Lung microvascular endothelial cell (primary cell): Measurements from ENCODE around the gene PFKP. TPM values are rescaled to one million over a fixed set of nuclear protein-coding genes. Genes with fewer than 3 reads are reported as not detected.

Experiments
- DNase-seq, 2 donors: peaks; one replicate each; pipeline versions ENCODE4 v3.0.0 to v3.0.0-alpha.2; 2010; ENCODE audit warnings: low read depth in 2 of 2
- total RNA-seq: library from RNA; depleted of rRNA; stranded (reverse); fragments of >200 nt; gene quantifications from 2 replicates; pipeline ENCODE4 v1.2.1, GENCODE V29; 2014

Gene PFKP
- total RNA-seq, 1 donor from 2014 or later = 110 TPM

DNA sequence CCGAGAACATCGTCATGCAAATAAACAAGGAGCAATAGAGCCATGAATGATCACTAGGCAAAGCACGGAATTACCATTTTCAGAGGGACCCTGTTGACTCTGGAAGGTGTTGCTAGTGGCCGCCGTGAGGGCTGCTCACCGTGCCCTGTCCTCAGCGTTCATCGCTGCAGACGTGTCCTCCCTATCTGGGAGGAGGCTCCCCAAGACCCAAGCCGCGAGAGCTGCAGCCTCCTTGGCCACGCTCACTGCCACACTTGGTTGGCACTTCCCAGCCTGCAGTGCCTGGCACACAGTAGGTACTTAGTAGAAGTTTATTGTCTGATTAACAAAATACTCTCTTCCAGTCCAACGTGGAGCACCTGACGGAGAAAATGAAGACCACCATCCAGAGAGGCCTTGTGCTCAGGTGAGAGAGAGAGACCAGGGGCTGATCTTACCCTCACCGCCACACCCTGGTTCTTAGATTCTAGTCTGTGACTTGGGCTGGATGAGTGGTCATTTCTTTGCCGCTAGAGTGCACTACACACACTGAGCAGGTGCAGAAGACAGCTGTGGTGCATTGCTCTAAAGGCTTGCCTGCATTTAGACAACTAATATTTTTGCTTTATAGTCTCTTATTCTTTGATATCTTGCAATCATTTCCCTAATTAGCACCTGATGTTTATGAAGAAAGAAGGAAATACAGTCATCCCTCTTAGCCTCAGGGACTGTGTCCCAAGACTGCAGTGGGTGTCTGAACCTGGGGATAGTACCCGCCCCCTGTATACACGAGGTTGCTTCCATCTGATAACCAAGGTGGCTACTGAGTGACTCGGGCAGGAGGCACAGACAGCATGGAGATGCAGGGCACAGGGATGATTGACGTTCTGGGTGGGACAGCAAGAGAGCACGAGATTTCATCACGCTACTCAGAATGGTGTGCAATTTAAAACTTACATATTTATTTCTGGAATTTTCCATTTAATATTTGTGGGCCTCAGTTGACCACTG, 65.0 kb downstream of the PFKP start:
- no peak for DNase-seq

- no peak for DNase-seq
Measured at GRCh38 chr10:3133948-3134347, 66.6 kb downstream of the PFKP start.

GRCh38 chr10:3135006-3135405, 67.7 kb downstream of the PFKP start:
- no peak for DNase-seq

DNA sequence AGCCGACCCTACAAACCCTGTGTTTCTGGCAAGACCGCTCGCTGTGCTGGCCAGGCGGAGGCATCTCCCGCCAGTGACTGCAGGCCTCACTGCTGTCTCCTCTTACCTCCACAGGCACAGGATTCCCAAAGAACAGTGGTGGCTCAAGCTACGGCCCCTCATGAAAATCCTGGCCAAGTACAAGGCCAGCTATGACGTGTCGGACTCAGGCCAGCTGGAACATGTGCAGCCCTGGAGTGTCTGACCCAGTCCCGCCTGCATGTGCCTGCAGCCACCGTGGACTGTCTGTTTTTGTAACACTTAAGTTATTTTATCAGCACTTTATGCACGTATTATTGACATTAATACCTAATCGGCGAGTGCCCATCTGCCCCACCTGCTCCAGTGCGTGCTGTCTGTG, 69.0 kb downstream of the PFKP start:
- DNase-seq = no peak

DNA sequence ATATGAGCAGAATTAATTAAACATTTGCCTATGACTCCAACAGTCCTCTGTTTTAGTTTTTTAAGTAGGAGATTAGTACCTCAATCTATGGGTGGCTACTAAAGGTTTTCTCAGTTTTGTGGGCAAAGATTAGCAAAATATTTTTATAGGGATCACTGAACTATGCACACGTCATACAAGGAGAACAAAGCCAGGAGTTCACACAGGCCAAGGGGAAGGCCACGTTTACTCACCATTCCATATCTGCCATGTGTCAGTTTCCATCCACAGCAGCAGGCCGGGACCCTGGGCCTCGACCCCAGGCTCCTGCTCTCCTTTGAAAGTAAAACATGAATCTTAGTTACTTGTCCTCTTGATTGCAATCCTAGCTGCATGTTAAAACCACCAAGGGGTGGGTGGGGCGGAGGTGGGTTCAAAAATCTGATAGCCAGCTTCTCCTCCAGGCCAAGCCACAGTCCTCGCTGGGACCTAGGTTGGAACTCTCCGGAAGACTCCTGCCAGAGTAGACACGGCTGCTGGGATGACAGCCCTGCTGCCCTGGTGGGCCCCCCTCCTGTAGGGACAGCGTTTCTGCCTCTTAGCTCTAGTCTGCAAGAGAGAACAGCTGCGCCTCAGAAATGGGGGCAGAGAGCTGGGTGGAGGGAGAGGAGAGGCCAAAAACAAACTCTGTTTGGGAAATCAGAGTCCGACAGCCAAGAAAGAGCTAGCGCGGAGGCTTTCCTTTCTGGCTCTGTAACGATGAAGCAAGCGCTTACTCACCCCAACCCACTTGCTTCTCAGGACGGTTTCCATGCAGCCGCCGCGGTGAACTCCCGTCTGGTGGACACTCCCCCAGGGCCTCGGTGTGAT, 69.6 kb downstream of the PFKP start:
- no peak for DNase-seq

DNA sequence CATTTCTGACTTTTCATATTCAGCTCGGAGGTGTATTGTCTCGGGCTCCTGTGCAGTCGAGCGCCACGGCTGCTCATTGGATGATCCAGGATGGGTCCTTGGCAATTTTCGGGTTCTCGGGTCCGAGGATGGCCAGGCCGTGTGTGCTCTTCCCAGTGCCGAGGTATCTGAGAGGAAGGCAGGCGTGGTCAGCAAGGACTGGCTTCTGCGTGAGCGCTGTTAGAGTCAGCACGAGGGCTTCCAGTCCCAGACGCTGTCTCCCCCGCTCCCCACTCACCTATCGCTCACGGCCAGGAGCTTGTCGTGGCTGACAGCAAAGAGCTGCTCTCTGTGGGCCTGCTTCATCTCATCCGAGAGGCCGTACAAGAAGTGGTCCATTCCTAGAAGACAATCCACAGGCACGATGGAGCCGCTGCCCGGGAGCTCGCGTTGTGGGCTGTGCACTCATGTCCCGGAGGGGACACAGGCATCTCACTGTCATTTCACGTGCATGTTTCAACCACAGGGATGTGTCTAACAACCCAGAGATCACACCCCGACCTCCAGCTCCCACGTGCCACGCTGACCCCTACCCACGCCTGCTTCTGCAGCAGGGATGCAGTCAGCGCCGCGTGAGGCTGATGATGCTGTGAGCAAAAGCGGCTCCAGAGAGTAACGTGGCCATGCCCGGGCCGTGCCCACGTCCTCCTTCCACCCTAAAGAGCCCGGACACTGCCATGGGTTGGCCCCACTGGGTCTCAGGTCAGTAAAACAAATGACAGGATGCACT, 70.8 kb downstream of the PFKP start:
- no peak for DNase-seq

- DNase-seq = no peak
Measured at GRCh38 chr10:3139216-3139910, 72.0 kb downstream of the PFKP start.

- DNase-seq = peak in 1 of 2 donors; percentile 51
Measured at GRCh38 chr10:3140280-3140679, 72.9 kb downstream of the PFKP start.

DNA sequence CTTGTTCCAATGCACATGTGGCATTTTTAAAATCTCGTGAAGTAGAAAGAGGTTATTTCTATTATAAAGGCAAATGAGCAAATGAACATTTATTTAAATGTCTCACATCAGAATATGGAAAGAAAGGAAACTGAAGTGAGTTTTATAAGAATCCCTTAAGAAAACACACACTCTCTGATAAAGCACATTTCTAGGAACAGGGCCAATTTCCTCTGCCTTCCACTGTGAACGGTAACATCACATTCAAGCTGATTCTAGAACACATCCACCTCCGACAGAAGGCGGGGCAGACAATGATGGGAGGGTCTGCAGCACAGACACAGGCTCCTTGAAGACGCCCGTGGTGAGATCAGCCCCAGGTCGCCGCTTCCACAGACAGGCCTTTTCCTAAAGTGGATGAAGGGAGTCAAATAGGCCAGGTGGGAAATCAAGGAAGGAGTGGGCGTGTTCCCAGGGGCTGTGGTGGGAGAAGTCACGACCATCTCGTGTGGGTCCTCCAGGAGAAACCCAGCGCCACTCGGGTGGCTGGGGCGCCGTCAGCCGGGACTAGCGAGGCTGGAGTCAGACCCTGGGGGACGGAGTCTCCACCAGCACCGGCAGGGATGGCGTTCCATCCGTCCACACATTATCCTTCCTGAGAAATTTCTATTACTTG, 74.1 kb downstream of the PFKP start:
- peak in 1 of 2 donors; percentile 37 for DNase-seq

GRCh38 chr10:3142146-3142875, 75.0 kb downstream of the PFKP start:
- DNase-seq = no peak

- DNase-seq = no peak
Measured at GRCh38 chr10:3143366-3143765, 76.0 kb downstream of the PFKP start.

DNA sequence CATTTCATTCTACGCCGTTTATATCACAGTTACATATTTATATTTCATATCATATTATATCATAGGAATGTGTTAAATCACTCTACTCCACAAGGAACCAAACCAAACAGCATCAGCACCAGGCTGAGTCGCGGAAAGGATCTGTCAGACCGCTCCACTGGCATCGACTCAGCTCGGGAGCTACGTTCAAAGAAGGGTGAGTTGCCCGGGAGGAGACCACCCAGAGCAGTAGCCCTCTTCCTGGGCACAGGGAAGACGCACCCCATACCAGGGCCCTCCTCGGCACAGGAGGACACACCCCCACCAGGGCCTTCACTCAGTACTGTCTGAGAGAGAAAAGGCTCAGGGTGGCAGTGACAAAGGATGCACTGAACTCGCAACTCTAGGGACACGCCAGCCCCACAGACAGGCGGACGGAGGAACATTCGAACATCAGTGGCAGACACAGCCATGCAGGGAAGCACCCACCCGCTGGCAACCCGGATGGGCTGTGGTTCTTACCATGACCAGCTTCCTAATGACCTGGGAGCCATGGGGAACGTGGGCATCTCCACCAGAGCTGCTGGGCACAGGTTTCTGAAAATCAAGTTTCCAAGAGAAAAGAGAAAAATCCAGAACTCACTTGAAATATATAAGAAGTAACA, 76.6 kb downstream of the PFKP start:
- DNase-seq = no peak

DNA sequence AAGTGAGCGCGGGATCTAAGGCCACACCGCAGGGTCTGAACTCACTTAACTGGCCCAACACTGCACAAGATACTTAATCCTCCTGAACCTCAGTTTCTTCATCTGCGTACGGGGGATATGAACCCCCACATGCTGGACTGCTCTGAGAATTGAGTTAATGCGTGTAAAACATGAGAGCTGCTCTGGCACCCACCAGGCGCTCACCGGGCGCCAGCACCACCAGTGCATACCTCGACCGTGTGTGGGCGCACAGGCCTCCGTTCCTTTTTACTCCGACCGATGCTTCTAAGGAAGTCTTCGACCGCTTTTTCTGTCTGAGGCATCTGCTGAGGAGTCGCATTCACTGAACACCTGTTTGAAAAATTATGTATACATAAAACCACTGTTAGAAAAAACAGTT, 78.0 kb downstream of the PFKP start:
- DNase-seq = no peak

DNA sequence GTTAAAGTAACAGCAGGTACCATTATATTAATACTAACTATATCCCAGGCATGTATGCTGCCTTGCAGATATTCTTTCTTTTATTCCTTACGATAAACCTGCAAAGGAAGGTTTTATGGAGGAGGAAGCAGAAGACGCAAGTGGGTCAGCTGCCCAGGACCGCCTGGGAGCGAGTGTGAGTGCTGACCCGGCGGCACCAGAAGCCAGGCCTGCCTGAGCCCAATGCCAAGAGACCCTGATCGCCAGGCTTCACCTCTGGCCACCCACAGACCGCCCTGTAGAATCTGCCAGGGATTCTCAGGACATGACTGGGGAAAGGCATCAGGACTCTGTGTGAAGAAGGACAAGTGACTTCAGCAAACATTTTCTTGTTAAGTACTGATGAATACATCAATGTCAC, 78.9 kb downstream of the PFKP start:
- no peak for DNase-seq

DNA sequence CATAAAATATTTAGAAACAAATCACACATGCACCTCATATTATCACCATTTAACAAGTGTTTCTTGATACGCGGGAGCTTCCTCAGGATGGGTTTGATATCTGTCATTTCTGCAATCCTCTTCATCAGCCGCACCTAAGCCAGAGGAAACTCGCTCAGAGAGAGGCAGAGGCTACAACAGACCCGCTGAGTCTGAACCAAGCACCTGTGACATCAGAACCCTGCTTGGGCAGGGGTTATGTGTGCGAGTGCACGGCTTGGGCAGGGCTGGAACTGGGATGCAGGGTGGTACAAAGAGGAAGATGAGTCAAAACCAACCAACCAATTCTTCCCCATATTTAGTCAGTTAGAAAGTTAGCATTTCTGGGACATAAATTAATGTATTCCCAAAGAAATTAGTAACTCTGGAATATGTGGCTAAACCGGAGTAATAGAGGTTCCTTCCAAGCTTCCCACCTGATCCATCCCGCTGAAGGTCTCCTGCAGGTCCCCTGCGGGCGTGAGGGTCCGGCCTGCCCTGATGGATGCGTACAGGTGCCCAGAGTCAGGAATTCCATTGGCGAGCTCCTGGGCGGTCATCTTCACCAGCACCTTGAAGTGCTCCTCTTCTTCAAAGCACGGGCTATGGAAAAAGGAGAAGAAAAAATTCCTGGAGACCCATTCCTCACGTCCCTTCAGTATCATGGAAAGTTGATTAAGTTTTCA, 79.9 kb downstream of the PFKP start:
- DNase-seq = no peak

DNA sequence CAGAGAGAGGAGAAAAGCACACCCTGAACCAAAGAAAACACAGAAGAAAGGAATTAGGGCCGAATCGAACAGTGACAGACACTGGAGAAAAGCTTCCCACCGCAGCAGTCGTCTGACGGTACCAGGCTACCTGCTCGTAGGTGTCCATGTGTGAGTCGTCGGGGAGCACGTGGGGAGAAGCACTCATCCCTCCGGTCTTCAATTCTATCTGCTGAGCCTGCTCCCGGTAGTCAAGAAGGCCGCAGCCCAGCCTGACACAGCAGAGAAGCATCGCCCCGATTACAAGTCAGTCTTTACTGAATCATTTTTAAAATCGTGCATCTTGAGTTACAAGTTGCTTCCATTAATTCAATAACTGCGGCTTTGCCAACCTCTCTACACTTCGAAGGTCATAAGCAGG, 80.7 kb downstream of the PFKP start:
- DNase-seq = no peak

DNA sequence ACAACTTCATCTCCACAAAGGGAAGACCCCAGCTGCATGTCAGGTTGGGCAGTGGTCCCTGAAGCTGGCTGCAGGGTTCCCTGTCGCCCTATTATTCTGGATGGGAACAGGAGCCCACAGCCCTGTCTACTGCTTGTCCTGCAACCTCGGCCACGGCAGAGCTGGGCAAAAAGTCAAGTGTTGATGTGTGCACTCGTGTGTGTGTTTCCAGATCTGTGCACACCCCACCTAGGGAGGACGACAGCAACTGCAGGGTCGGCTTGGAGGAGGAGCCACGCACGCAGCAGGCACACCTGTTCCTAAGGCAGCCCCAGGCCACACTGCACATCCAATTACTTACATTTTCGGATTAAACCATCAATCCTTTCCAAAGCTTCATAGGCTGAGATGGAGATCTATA, 81.6 kb downstream of the PFKP start:
- no peak for DNase-seq

- no peak for DNase-seq
Measured at GRCh38 chr10:3149918-3150317, 82.6 kb downstream of the PFKP start.

DNA sequence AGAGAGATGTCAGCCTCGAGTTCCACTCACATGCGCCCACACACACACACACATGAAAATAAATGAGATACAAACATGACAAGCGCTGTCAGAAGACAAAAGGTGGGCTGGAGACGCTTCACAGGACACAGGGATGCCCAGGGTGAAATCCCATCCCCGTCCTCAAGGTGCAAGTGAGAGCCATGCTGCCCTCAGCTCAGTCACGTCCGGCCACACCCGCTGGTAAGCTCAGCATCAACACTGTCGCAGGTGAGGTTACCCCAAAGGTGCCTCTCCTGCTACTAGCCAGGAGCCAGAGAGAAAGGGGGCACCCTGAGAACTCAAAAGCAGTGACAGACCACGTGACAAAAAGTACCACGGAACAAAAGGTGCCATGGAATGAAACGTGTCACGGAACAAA, 83.0 kb downstream of the PFKP start:
- DNase-seq = no peak
